Left renal cortex interstitium (tissue), 4 donors: ENCODE measurements around the gene NGEF. TPM values are rescaled to one million over a fixed set of nuclear protein-coding genes. Genes with fewer than 3 reads are reported as not detected.
A peak's percentile ranks its signal among the peaks of the same experiment; 100 is the strongest.

Experiments
- DNase-seq, 4 donors: peaks; one replicate each; pipeline ENCODE4 v3.0.0-alpha.2; 2013; ENCODE audit warnings: low read depth in 4 of 4, low spot score in 2 of 4, missing footprints in 1 of 4
- polyA plus RNA-seq, 4 donors: library from polyadenylated mRNA; unstranded; fragments of 120-200 nt; gene quantifications; one replicate each; pipeline ENCODE4 v1.2.1, GENCODE V29; 2013; ENCODE audit not compliant: insufficient read length in 4 of 4

Gene NGEF
- polyA plus RNA-seq, 4 donors, result 2.1 to 3.5 (median 2.8) TPM

- DNase-seq, result no peak
Observed at GRCh38 chr2:232901736-232902578, 111.1 kb downstream of the NGEF start.

GRCh38 chr2:232900811-232901735 is 112.0 kb downstream of the NGEF start:
- DNase-seq, result no peak

GRCh38 chr2:232898592-232899543 is 114.2 kb downstream of the NGEF start:
- no peak for DNase-seq

GRCh38 chr2:232897598-232898408 is 115.3 kb downstream of the NGEF start:
- DNase-seq, result no peak

GRCh38 chr2:232896720-232897597 is 116.1 kb downstream of the NGEF start:
- no peak for DNase-seq

GRCh38 chr2:232896111-232896510 is 116.9 kb downstream of the NGEF start:
- DNase-seq, result no peak

GRCh38 chr2:232894746-232895145 is 118.3 kb downstream of the NGEF start:
- DNase-seq, result no peak

GRCh38 chr2:232894251-232894650 is 118.8 kb downstream of the NGEF start:
- no peak for DNase-seq

- no peak for DNase-seq
Observed at GRCh38 chr2:232893834-232894233, 119.2 kb downstream of the NGEF start.

- no peak for DNase-seq
Observed at GRCh38 chr2:232892843-232893242, 120.2 kb downstream of the NGEF start.

GRCh38 chr2:232892221-232892620 is 120.8 kb downstream of the NGEF start:
- no peak for DNase-seq

- DNase-seq, result no peak
Observed at GRCh38 chr2:232891621-232892071, 121.4 kb downstream of the NGEF start.

- peak in 1 of 4 donors; percentile 39 for DNase-seq
Observed at GRCh38 chr2:232890896-232891601, 122.0 kb downstream of the NGEF start.

GRCh38 chr2:232890536-232890895 is 122.5 kb downstream of the NGEF start:
- no peak for DNase-seq

- no peak for DNase-seq
Observed at GRCh38 chr2:232889876-232890401, 123.1 kb downstream of the NGEF start.

- DNase-seq, result no peak
Observed at GRCh38 chr2:232888839-232889529, 124.1 kb downstream of the NGEF start.
